ENCODE results near the gene HIPK4. TPM values are rescaled to one million over a fixed set of nuclear protein-coding genes. Genes with fewer than 3 reads are reported as not detected.

Gene HIPK4
- total RNA-seq, 2 donors from 2014 or later: 0.14 to 2.6 TPM

DNA sequence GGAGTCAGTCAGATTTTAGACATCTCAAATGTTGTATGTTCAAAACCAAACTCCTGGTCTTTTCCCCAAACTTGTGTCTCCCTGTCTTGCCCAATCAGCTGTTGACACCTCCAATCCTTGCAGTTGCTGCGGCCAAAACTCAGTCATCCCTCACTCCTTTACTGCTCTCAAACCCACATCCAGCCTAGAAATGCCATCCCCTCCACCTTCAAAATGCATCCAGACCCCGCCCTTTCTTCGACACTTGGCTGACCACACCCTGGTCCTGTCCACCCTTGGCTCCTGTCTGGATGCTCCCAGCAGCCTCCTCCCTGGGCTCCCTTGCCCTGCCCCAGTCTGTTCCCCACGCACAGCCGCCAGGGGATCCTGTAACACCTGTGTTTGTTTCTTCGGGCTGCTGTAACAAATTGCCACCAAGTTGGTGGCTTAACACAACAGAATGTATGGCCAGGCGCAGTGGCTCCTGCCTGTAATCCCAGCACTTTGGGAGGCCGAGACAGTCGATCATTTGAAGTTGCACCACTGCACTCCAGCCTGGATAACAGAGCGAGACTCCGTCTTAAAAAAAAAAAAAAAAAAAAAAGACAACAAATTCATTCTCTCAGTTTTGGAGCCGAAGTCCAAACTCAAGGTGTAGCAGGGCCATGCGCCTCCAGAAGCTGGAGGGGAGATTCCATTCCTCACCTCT is 29.8 kb downstream of the HIPK4 start:
- H3K4me1 ChIP-seq (replicated peaks): no peaks in the 10 kb centered on the region
- 86% methylated on average over 13 of the region's 13 CpGs for WGBS
- H3K36me3 ChIP-seq: no peaks in the 10 kb centered on the region
- no peak for DNase-seq (ENCODE audit: low spot score)
- no peak for TF ChIP-seq POLR2A (IDR thresholded peaks at IDR 0.05)
- TF ChIP-seq POLR2AphosphoS5 (IDR thresholded peaks at IDR 0.05): no peak
- TF ChIP-seq, protein P1, sequence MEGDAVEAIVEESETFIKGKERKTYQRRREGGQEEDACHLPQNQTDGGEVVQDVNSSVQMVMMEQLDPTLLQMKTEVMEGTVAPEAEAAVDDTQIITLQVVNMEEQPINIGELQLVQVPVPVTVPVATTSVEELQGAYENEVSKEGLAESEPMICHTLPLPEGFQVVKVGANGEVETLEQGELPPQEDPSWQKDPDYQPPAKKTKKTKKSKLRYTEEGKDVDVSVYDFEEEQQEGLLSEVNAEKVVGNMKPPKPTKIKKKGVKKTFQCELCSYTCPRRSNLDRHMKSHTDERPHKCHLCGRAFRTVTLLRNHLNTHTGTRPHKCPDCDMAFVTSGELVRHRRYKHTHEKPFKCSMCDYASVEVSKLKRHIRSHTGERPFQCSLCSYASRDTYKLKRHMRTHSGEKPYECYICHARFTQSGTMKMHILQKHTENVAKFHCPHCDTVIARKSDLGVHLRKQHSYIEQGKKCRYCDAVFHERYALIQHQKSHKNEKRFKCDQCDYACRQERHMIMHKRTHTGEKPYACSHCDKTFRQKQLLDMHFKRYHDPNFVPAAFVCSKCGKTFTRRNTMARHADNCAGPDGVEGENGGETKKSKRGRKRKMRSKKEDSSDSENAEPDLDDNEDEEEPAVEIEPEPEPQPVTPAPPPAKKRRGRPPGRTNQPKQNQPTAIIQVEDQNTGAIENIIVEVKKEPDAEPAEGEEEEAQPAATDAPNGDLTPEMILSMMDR (IDR thresholded peaks at IDR 0.05): no peak
- no peaks in the 10 kb centered on the region for H3K9me3 ChIP-seq
- no peaks in the 10 kb centered on the region for H3K27me3 ChIP-seq (replicated peaks; ENCODE audit: insufficient read depth)
- H3K4me3 ChIP-seq: no peak overlapping the region
- no peak overlapping the region for H3K27ac ChIP-seq
- intact Hi-C loops (cut with DNase I): no loop called here

DNA sequence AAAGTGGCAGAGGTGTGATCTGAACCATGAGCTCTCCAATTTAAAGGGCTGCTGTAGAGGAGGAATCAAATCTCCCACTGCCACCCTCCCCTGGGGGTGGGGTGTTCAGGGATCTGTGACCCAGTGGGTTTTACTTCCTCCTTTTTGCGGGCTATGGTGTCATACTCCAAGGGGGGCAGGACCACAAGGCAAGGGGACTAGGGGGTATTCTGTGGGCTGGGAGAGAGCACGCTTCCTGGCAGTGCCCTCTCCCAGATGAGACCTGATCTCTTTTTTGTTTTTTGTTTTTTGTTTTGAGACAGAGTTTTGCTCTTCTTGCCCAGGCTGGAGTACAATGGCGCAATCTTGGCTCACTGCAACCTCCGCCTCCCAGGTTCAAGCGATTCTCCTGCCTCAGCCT is 31.2 kb downstream of the HIPK4 start:
- intact Hi-C loops (cut with DNase I): no loop called here
- TF ChIP-seq POLR2A (IDR thresholded peaks at IDR 0.05) (no peak), POLR2AphosphoS5 (IDR thresholded peaks at IDR 0.05) (no peak)
- TF ChIP-seq, protein P1 (IDR thresholded peaks at IDR 0.05): no peak
- Histone ChIP-seq H3K9me3 (no peaks in the 10 kb centered on the region), H3K4me3 (no peak overlapping the region), H3K27me3 (replicated peaks; ENCODE audit: insufficient read depth) (no peaks in the 10 kb centered on the region), H3K36me3 (no peaks in the 10 kb centered on the region), H3K4me1 (replicated peaks) (no peaks in the 10 kb centered on the region), H3K27ac (no peak overlapping the region)
- 74% methylated on average over 5 of the region's 5 CpGs for WGBS
- no peak for DNase-seq (ENCODE audit: low spot score)

DNA sequence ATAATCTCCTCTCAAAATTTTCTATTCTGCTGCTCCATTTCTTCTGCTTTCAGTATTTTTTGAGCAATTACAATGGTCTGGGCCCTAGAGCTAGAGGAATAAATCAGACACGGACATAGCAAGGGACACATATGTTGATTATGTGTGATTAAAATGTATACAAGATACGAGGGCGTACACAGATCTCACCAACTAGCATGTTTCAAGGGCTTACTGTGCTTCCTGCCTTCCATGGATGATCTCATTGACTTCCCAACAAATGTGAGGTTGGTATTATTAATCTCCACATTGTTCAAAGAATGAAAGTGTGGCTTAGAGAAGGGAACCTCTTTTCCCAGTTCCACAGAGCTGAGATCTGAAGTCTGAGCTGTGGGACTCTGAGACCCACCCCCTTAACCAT is 32.3 kb downstream of the HIPK4 start:
- H3K4me1 ChIP-seq (replicated peaks): no peaks in the 10 kb centered on the region
- DNase-seq (ENCODE audit: low spot score): no peak
- 85% methylated on average over 3 of the region's 3 CpGs for WGBS
- H3K27ac ChIP-seq: no peak overlapping the region
- no peaks in the 10 kb centered on the region for H3K9me3 ChIP-seq
- TF ChIP-seq POLR2A (IDR thresholded peaks at IDR 0.05) (no peak), POLR2AphosphoS5 (IDR thresholded peaks at IDR 0.05) (no peak)
- TF ChIP-seq, protein P1 (IDR thresholded peaks at IDR 0.05): no peak
- H3K27me3 ChIP-seq (replicated peaks; ENCODE audit: insufficient read depth): no peaks in the 10 kb centered on the region
- intact Hi-C loops (cut with DNase I): no loop called here
- H3K36me3 ChIP-seq: no peaks in the 10 kb centered on the region
- H3K4me3 ChIP-seq: no peak overlapping the region

- 86% methylated on average over 6 of the region's 6 CpGs for whole genome bisulfite sequencing
- no peak for TF ChIP-seq POLR2AphosphoS5 (IDR thresholded peaks at IDR 0.05)
- TF ChIP-seq POLR2A (IDR thresholded peaks at IDR 0.05): no peak
- TF ChIP-seq, protein P1 (IDR thresholded peaks at IDR 0.05): no peak
- no peaks in the 10 kb centered on the region for H3K36me3 ChIP-seq
- H3K9me3 ChIP-seq: no peaks in the 10 kb centered on the region
- no peak overlapping the region for H3K4me3 ChIP-seq
- no peaks in the 10 kb centered on the region for H3K27me3 ChIP-seq (replicated peaks; ENCODE audit: insufficient read depth)
- no peak overlapping the region for H3K27ac ChIP-seq
- intact Hi-C loops (cut with DNase I): no loop called here
- H3K4me1 ChIP-seq (replicated peaks): no peaks in the 10 kb centered on the region
- no peak for DNase-seq (ENCODE audit: low spot score)
Observed at GRCh38 chr19:40356681-40357595, 33.0 kb downstream of the HIPK4 start.
